ENCODE results near the gene ITGAD. TPM values are rescaled to one million over a fixed set of nuclear protein-coding genes. Genes with fewer than 3 reads are reported as not detected.

Gene ITGAD
- total RNA-seq, 1 experiment from 2014 or later: not detected

DNA sequence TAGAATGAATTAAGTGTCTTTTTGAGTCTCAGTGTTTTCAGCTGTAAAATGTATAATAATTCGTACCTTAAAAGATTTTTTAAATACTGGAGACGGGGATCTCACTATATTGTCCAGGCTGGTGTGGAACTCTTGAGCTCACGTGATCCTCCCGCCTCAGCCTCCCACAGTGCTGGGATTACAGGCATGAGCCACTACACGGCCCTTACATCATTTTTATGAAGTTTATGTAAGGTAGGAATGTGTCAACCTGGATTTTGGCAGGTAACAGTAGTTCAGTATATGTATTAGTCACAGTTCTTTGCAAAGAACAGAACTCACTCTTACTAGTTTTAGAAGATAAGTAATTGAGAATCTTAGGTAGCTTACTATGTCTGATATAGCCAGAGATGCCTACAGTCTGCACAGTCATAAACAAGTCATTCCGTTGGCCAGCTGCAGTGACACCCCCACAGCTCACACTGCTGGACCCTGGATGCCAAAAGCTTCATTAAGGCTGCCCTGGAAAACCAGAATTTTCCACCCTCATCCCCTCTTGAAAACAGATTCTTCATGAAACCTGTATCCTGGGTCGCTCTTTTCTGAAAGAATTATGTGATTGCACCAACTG, 35.6 kb downstream of the ITGAD start:
- no peak overlapping the region for H3K4me2 ChIP-seq (ENCODE audit: insufficient read depth, insufficient read length, low read length)
- H3K23me2 ChIP-seq (ENCODE audit: insufficient read length, low read depth, low read length, poor library complexity, severe bottlenecking): no peaks in the 10 kb centered on the region
- no peaks in the 10 kb centered on the region for H3K9me3 ChIP-seq (ENCODE audit: control insufficient read depth, low read depth, low read length)
- no peak overlapping the region for H3K56ac ChIP-seq (ENCODE audit: insufficient read length, low read depth, low read length)
- H3K4ac ChIP-seq (ENCODE audit: low read depth, low read length): no peak overlapping the region
- Mint-ChIP-seq H3K4me1 (peaks cover 5 to 9% of the 10 kb centered on the region in 2 experiments; a peak in 3 of 4 replicates), H3K36me3 (ENCODE audit: insufficient read depth in 1 of 3, low read depth in 3 of 3) (no peaks in the 10 kb centered on the region), H3K27me3 (ENCODE audit: low read depth) (peaks cover 8% of the 10 kb centered on the region), H3K9me3 (no peaks in the 10 kb centered on the region; a peak in 2 of 5 replicates), H3K27ac (no peak overlapping the region), H3K4me3 (no peak overlapping the region)
- no peaks in the 10 kb centered on the region for H3K79me1 ChIP-seq (ENCODE audit: insufficient read depth, low read depth, low read length, poor library complexity, severe bottlenecking)
- H3K14ac ChIP-seq (ENCODE audit: insufficient read depth, low read length): no peak overlapping the region
- no peak overlapping the region for H4K8ac ChIP-seq (replicated peaks; ENCODE audit: insufficient read length, low read depth, low read length)
- no peaks in the 10 kb centered on the region for H4K20me1 ChIP-seq (ENCODE audit: control insufficient read depth, insufficient read depth, insufficient read length)
- H2BK5ac ChIP-seq (ENCODE audit: insufficient read length, low read length): no peak overlapping the region
- no CpG with 5 or more reads among the region's 7 CpGs for WGBS (ENCODE audit: extremely low coverage, insufficient read length, low lambda C conversion rate)
- no peak overlapping the region for H3K27ac ChIP-seq (ENCODE audit: insufficient read length, low read depth, low read length)
- no peak overlapping the region for H3K9ac ChIP-seq (ENCODE audit: extremely low read depth, insufficient read length, low read length)
- no peaks in the 10 kb centered on the region for H3K4me1 ChIP-seq (ENCODE audit: insufficient read depth, low read length)
- no peak overlapping the region for H3K18ac ChIP-seq (ENCODE audit: insufficient read length, low read depth, low read length)
- H3K27me3 ChIP-seq (ENCODE audit: insufficient read depth, low read length): peaks cover 8% of the 10 kb centered on the region; the same call in 1 of the 2 replicates
- H2BK20ac ChIP-seq (ENCODE audit: low read depth, low read length, poor library complexity, severe bottlenecking): no peak overlapping the region
- DNase-seq: no peak
- H2BK15ac ChIP-seq (ENCODE audit: low read depth, low read length): no peak overlapping the region
- H2BK120ac ChIP-seq (ENCODE audit: low read depth, low read length, poor library complexity, severe bottlenecking): no peak overlapping the region
- H4K5ac ChIP-seq (ENCODE audit: insufficient read length, low read depth, low read length): no peak overlapping the region
- no peak overlapping the region for H2BK12ac ChIP-seq (ENCODE audit: insufficient read length, low read depth, low read length)
- H3T11ph ChIP-seq (ENCODE audit: low read length): no peak overlapping the region
- H3K23ac ChIP-seq (ENCODE audit: insufficient read length, low read depth, low read length): no peak overlapping the region
- H3K79me2 ChIP-seq (ENCODE audit: insufficient read depth, low read length): no peaks in the 10 kb centered on the region
- TF ChIP-seq, protein P1, sequence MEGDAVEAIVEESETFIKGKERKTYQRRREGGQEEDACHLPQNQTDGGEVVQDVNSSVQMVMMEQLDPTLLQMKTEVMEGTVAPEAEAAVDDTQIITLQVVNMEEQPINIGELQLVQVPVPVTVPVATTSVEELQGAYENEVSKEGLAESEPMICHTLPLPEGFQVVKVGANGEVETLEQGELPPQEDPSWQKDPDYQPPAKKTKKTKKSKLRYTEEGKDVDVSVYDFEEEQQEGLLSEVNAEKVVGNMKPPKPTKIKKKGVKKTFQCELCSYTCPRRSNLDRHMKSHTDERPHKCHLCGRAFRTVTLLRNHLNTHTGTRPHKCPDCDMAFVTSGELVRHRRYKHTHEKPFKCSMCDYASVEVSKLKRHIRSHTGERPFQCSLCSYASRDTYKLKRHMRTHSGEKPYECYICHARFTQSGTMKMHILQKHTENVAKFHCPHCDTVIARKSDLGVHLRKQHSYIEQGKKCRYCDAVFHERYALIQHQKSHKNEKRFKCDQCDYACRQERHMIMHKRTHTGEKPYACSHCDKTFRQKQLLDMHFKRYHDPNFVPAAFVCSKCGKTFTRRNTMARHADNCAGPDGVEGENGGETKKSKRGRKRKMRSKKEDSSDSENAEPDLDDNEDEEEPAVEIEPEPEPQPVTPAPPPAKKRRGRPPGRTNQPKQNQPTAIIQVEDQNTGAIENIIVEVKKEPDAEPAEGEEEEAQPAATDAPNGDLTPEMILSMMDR (conservative IDR thresholded peaks at IDR 0.05): no peak
- H2AFZ ChIP-seq (ENCODE audit: low read length): no peak overlapping the region
- no peak overlapping the region for H4K91ac ChIP-seq (ENCODE audit: insufficient read length, low read depth, low read length)
- H2AK5ac ChIP-seq (ENCODE audit: insufficient read length, low read length): no peak overlapping the region

Data from H9 (cell line).